NCI-H524 (cell line): Measurements from ENCODE around the gene UNKL.

ENCODE experiments used
- DNase-seq, 2 experiments: peaks; one replicate each; lab custom pipeline; 2025; lab: John Stamatoyannopoulos, UW

Gene UNKL

GRCh38 chr16:1323296-1324239 is 90.9 kb downstream of the UNKL start:
- DNase-seq = no peak

- no peak for DNase-seq
Measured at GRCh38 chr16:1322407-1322806, 92.1 kb downstream of the UNKL start.

- DNase-seq = no peak
Measured at GRCh38 chr16:1320658-1321240, 93.8 kb downstream of the UNKL start.

- no peak for DNase-seq
Measured at GRCh38 chr16:1320097-1320496, 94.4 kb downstream of the UNKL start.

- DNase-seq = no peak
Measured at GRCh38 chr16:1319041-1319440, 95.5 kb downstream of the UNKL start.

- no peak for DNase-seq
Measured at GRCh38 chr16:1318268-1318545, 96.3 kb downstream of the UNKL start.

- no peak for DNase-seq
Measured at GRCh38 chr16:1317479-1318267, 96.8 kb downstream of the UNKL start.

GRCh38 chr16:1316033-1316405 is 98.5 kb downstream of the UNKL start:
- DNase-seq = no peak

GRCh38 chr16:1315081-1316032 is 99.1 kb downstream of the UNKL start:
- DNase-seq = no peak

- no peak for DNase-seq
Measured at GRCh38 chr16:1314399-1315068, 100.0 kb downstream of the UNKL start.

GRCh38 chr16:1313721-1314369 is 100.7 kb downstream of the UNKL start:
- no peak for DNase-seq
